ENCODE results near the gene BSND.

GRCh38 chr1:54998677-54999076, at the start of gene BSND:
- TF ChIP-seq CTCF (IDR thresholded peaks at IDR 0.05): no peak
- no peak for TF ChIP-seq POLR2A (IDR thresholded peaks at IDR 0.05)

Data from ovary (tissue), 3 donors.